ENCODE measurements around the gene ZNF487. TPM values are rescaled to one million over a fixed set of nuclear protein-coding genes. Genes with fewer than 3 reads are reported as not detected.

ZNF487 gene
- total RNA-seq, 4 donors from 2014 or later, result 2.9 to 7.2 (median 3.7) TPM

GRCh38 chr10:43407148-43407575 is 29.7 kb upstream of the ZNF487 start:
- DNase-seq (ENCODE audit: low spot score in 2 of 2), result peak in 1 of 2 donors; percentile 92
- intact Hi-C loops (cut with DNase I; ENCODE audit: low total_unique reads), result no loop called here
- TF ChIP-seq POLR2A (IDR thresholded peaks at IDR 0.05), result no peak
- TF ChIP-seq CTCF (IDR thresholded peaks at IDR 0.05), result no peak
- peak overlapping the region; percentile 84 for H3K4me3 ChIP-seq (ENCODE audit: low read depth, poor library complexity, severe bottlenecking)
- WGBS, 2 donors, result 0 to 1% methylated on average over 23 to 50 of the region's 59 CpGs

- intact Hi-C loops (cut with DNase I; ENCODE audit: low total_unique reads), result no loop called here
- peak overlapping the region; percentile 84 for H3K4me3 ChIP-seq (ENCODE audit: low read depth, poor library complexity, severe bottlenecking)
- WGBS, 2 donors, result 1% methylated on average over 56 of the region's 56 CpGs
- TF ChIP-seq POLR2A (IDR thresholded peaks at IDR 0.05), result no peak
- TF ChIP-seq CTCF (IDR thresholded peaks at IDR 0.05), result no peak
- DNase-seq (ENCODE audit: low spot score in 2 of 2), result peak; percentile 91 to 98
Observed at GRCh38 chr10:43407576-43408330, 29.2 kb upstream of the ZNF487 start.

GRCh38 chr10:43408331-43408709 is 28.6 kb upstream of the ZNF487 start:
- intact Hi-C loops (cut with DNase I; ENCODE audit: low total_unique reads), result no loop called here
- 0% methylated on average over 29 to 31 of the region's 31 CpGs for WGBS, 2 donors
- TF ChIP-seq POLR2A (IDR thresholded peaks at IDR 0.05) (no peak), CTCF (IDR thresholded peaks at IDR 0.05) (no peak)
- H3K4me3 ChIP-seq (ENCODE audit: low read depth, poor library complexity, severe bottlenecking), result peak overlapping the region; percentile 80
- DNase-seq (ENCODE audit: low spot score in 2 of 2), result peak in 1 of 2 donors; percentile 92

GRCh38 chr10:43408710-43409384 is 28.1 kb upstream of the ZNF487 start, which contains the start of gene HNRNPF:
Gene HNRNPF (minus strand): TSS chr10:43409186. CDS start chr10:43387884, 21,302 bp downstream.
- WGBS, 2 donors, result 0 to 1% methylated on average over 39 to 64 of the region's 68 CpGs

More at GRCh38 chr10:43408710-43409384, 28.1 kb upstream of the ZNF487 start, which contains the start of gene HNRNPF:
- no peak for TF ChIP-seq CTCF (IDR thresholded peaks at IDR 0.05)
- peak in 1 of 2 donors; percentile 95 for TF ChIP-seq POLR2A (IDR thresholded peaks at IDR 0.05)
- DNase-seq (ENCODE audit: low spot score in 2 of 2), result peak; percentile 90 to 99
- H3K4me3 ChIP-seq (ENCODE audit: low read depth, poor library complexity, severe bottlenecking), result peak within 1 kb of the TSS; percentile 80
- intact Hi-C loops (cut with DNase I; ENCODE audit: low total_unique reads), result no loop called here

Measured in lower leg skin (tissue), 4 donors.